HepG2 (cell line): ENCODE data around the gene PLXNA4. TPM values are rescaled to one million over a fixed set of nuclear protein-coding genes. Genes with fewer than 3 reads are reported as not detected.

Experiments used
- ATAC-seq: fragments of 200-7000 bp; cut with Tn5 transposase; 3 replicates; pipeline ENCODE4 v1.9.1; 2020; ENCODE audit warnings: mild to moderate bottlenecking, moderate library complexity
- BruUV-seq: library from RNA; stranded (reverse); fragments of 400-500 nt; replicated peaks from 2 replicates; lab custom pipeline; 2021; lab: Mats Ljungman, UMichigan
- CTCF ChIA-PET: fragments of 300-600 bp; formaldehyde crosslinking; extraction: SDS; loops from one replicate; lab custom pipeline; 2021; ENCODE audit warnings: low total read pairs, inconsistent platforms, low intra/inter-chr PET ratio; lab: Yijun Ruan, JAX
- POLR2A ChIA-PET: fragments of 350-600 bp; sonication (Branson Sonifier 250); formaldehyde crosslinking; loops from one replicate; lab custom pipeline; 2020; ENCODE audit warnings: antibody characterized with exemption, inconsistent platforms; lab: Yijun Ruan, JAX
- DNase-seq: peaks from one replicate; pipeline ENCODE4 v3.0.0-alpha.2; 2015; ENCODE audit warnings: low spot score
- FAIRE-seq: peaks from 3 replicates; lab custom pipeline; 2011; peaks lifted over from hg19 to GRCh38; lab: Jason Lieb, UNC
- H2AFZ ChIP-seq: one replicate; pipeline ENCODE4 v1.6.1; 2011; ENCODE audit warnings: low read length, inconsistent platforms
- H3K27ac ChIP-seq: fragments of 300-600 bp; 3 replicates; pipeline ENCODE4 v1.8.0; 2011; ENCODE audit warnings: mixed run types, mild to moderate bottlenecking, mixed read lengths, low read length, inconsistent platforms; ENCODE audit not compliant: insufficient read depth; ENCODE audit errors: extremely low read length
- H3K27me3 ChIP-seq, 2 experiments: fragments of 200-600 bp in 1 of 2; 2 replicates in 1 of 2; 3 replicates in 1 of 2; pipeline versions ENCODE4 v1.6.0 to v1.8.0; 2011; ENCODE audit warnings: low read length in 2 of 2, mild to moderate bottlenecking in 2 of 2, moderate library complexity in 2 of 2, inconsistent platforms in 1 of 2; ENCODE audit not compliant: insufficient read depth in 2 of 2, control insufficient read depth in 1 of 2
- H3K36me3 ChIP-seq, 2 experiments: fragments of 200-600 bp in 1 of 2; replicated peaks in 1 of 2; 2 replicates in 1 of 2; 3 replicates in 1 of 2; pipeline versions ENCODE4 v1.5.1 to v1.8.0; 2011; ENCODE audit warnings: low read length in 2 of 2, inconsistent platforms in 1 of 2; ENCODE audit not compliant: insufficient read depth in 2 of 2, control insufficient read depth in 1 of 2
- H3K4me1 ChIP-seq: 2 replicates; pipeline ENCODE4 v1.5.1; 2012; ENCODE audit warnings: low read length, inconsistent platforms; ENCODE audit not compliant: insufficient read depth
- H3K4me2 ChIP-seq: 2 replicates; pipeline ENCODE4 v1.6.0; 2011; ENCODE audit warnings: low read depth, low read length, inconsistent platforms
- H3K4me3 ChIP-seq, 3 experiments: fragments of 200-600 bp in 1 of 3; sonication (generic), shearing (Covaris generic) in 1 of 3; replicated peaks in 1 of 3; 2 replicates each; pipeline ENCODE4 v1.5.1; 2011 to 2016; ENCODE audit warnings: low read length in 3 of 3, inconsistent platforms in 2 of 3, low read depth in 2 of 3, mild to moderate bottlenecking in 2 of 3, control low read depth in 1 of 3, mixed read lengths in 1 of 3; ENCODE audit not compliant: insufficient read depth in 1 of 3
- H3K79me2 ChIP-seq: one replicate; pipeline ENCODE4 v1.6.1; 2011; ENCODE audit warnings: low read length, inconsistent platforms; ENCODE audit not compliant: insufficient read depth
- H3K9ac ChIP-seq: 2 replicates; pipeline ENCODE4 v1.6.0; 2011; ENCODE audit warnings: mild to moderate bottlenecking, low read depth, low read length, inconsistent platforms; ENCODE audit not compliant: insufficient read depth
- H3K9me3 ChIP-seq: 2 replicates; pipeline ENCODE4 v1.5.1; 2012; ENCODE audit warnings: mild to moderate bottlenecking, low read length
- H4K20me1 ChIP-seq: 2 replicates; pipeline ENCODE4 v1.6.0; 2011; ENCODE audit warnings: inconsistent platforms, mild to moderate bottlenecking, low read length, moderate library complexity; ENCODE audit not compliant: insufficient read depth
- BORCS8-MEF2B ChIP-seq: sonication (generic); formaldehyde crosslinking; IDR thresholded peaks from 2 replicates; pipeline ENCODE4 v1.8.0; 2022; ENCODE audit warnings: mild to moderate bottlenecking, missing genetic modification reagents
- JUNB ChIP-seq: sonication (generic); formaldehyde crosslinking; IDR thresholded peaks from 2 replicates; pipeline ENCODE4 v1.8.0; 2022; ENCODE audit warnings: missing genetic modification reagents, mild to moderate bottlenecking, borderline replicate concordance
- NCOR1 ChIP-seq: fragments of 200-600 bp; sonication (generic); IDR thresholded peaks from 2 replicates; pipeline ENCODE4 v1.7.0; 2017; ENCODE audit warnings: antibody characterized with exemption, low read length, borderline replicate concordance
- TFAP4 ChIP-seq: sonication (generic); IDR thresholded peaks from 2 replicates; pipeline ENCODE4 v1.6.1; 2016; ENCODE audit warnings: low read depth, borderline replicate concordance
- TFDP2 ChIP-seq: sonication (generic); formaldehyde crosslinking; IDR thresholded peaks from 2 replicates; pipeline ENCODE4 v1.4.0; 2020; ENCODE audit warnings: missing genetic modification reagents
- ZNF235 ChIP-seq: sonication (generic); formaldehyde crosslinking; IDR thresholded peaks from 2 replicates; pipeline ENCODE4 v1.8.1; 2023; ENCODE audit warnings: mild to moderate bottlenecking, missing genetic modification reagents, borderline replicate concordance
- ZNF660 ChIP-seq: sonication (generic); formaldehyde crosslinking; IDR thresholded peaks from 2 replicates; pipeline ENCODE4 v1.5.1; 2020; ENCODE audit warnings: mild to moderate bottlenecking, low read depth, missing genetic modification reagents, borderline replicate concordance
- ZNF782 ChIP-seq: sonication (generic); formaldehyde crosslinking; IDR thresholded peaks from 2 replicates; pipeline ENCODE4 v1.4.0; 2020; ENCODE audit warnings: missing genetic modification reagents, mild to moderate bottlenecking, borderline replicate concordance
- ZNF841 ChIP-seq: sonication (generic); formaldehyde crosslinking; IDR thresholded peaks from 2 replicates; pipeline ENCODE4 v1.8.1; 2023; ENCODE audit warnings: missing genetic modification reagents, borderline replicate concordance
- ZSCAN12 ChIP-seq: sonication (generic); formaldehyde crosslinking; IDR thresholded peaks from 2 replicates; pipeline ENCODE4 v1.9.0; 2021; ENCODE audit warnings: mild to moderate bottlenecking, missing genetic modification reagents
- WGBS: methylation state at CpG from one replicate; pipeline ENCODE4 v1.1.6; 2017; ENCODE audit warnings: low lambda C conversion rate; 5-methylcytosine and 5-hydroxymethylcytosine counted together
- in situ Hi-C: cut with HindIII; loops from 2 replicates; pipeline ENCODE4 v1.10.0; 2017; ENCODE audit warnings: low pct_unique_long_range_greater_than_20kb; ENCODE audit not compliant: extremely low pct_ligation_motif_present
- intact Hi-C: fragments of 100-400 bp; cut with micrococcal nuclease; formaldehyde crosslinking; loops from one replicate; pipeline ENCODE4 v1.10.0; 2022; ENCODE audit not compliant: unreplicated experiment
- polyA plus RNA-seq, 8 experiments: library from polyadenylated mRNA; depleted of rRNA in 3 of 8; stranded (reverse) in 7 of 8; unstranded in 1 of 8; fragments of >200 nt; fragmentation: Illumina TruSeq in 4 of 8; extraction: Trizol in 4 of 8; gene quantifications; 2 replicates each; pipeline versions ENCODE4 v1.2.1 to v1.2.3, GENCODE V29; 2011 to 2016; ENCODE audit warnings: low read depth in 4 of 8, missing spikeins in 1 of 8, mixed read lengths in 1 of 8; ENCODE audit not compliant: insufficient read depth in 1 of 8
- total RNA-seq, 5 experiments: library from RNA; depleted of rRNA; stranded (reverse); fragments of >200 nt; fragmentation: Illumina TruSeq; extraction: Trizol; gene quantifications; 2 replicates each; pipeline ENCODE4 v1.2.3, GENCODE V29; 2016; ENCODE audit warnings: low read depth in 1 of 5

PLXNA4 gene
- total and polyA plus RNA-seq, 2 of the 13 experiments (the other 11 are each of a cell fraction or from before 2014, with no cell fraction given): 0.01 to 0.04 TPM

GRCh38 chr7:132520591-132521280 is 55.5 kb downstream of the PLXNA4 start:
- Histone ChIP-seq H3K79me2 (no peaks in the 10 kb centered on the region), H2AFZ (no peak overlapping the region), H3K9ac (no peak overlapping the region), H3K36me3 (no peaks in the 10 kb centered on the region), H3K27ac (no peak overlapping the region), H3K4me3 (no peak overlapping the region), H3K4me2 (no peak overlapping the region), H4K20me1 (no peaks in the 10 kb centered on the region), H3K27me3 (no peaks in the 10 kb centered on the region), H3K4me1 (no peaks in the 10 kb centered on the region), H3K9me3 (no peaks in the 10 kb centered on the region)
- ATAC-seq (no peak), DNase-seq (no peak), FAIRE-seq (no peak)
- WGBS: 3% methylated on average over 7 of the region's 9 CpGs
- no TSS peak for BruUV-seq
- TF ChIP-seq ZNF841 (CRISPR knock-in tag): no peak
- no peak for TF ChIP-seq TFAP4
- intact Hi-C loops (no loop called here), in situ Hi-C loops (no loop called here)
- ChIA-PET POLR2A (no interaction called here), CTCF (no interaction called here)

GRCh38 chr7:132519936-132520335 is 56.3 kb downstream of the PLXNA4 start:
- H3K79me2 ChIP-seq: no peaks in the 10 kb centered on the region
- no TSS peak for BruUV-seq
- FAIRE-seq: no peak

More at GRCh38 chr7:132519936-132520335, 56.3 kb downstream of the PLXNA4 start:
- Histone ChIP-seq H3K4me2 (no peak overlapping the region), H3K4me1 (no peaks in the 10 kb centered on the region), H2AFZ (no peak overlapping the region), H3K9me3 (no peaks in the 10 kb centered on the region), H4K20me1 (no peaks in the 10 kb centered on the region), H3K36me3 (no peaks in the 10 kb centered on the region), H3K27me3 (no peaks in the 10 kb centered on the region), H3K27ac (no peak overlapping the region), H3K9ac (no peak overlapping the region), H3K4me3 (no peak overlapping the region)
- intact Hi-C loops: no loop called here
- no peak for DNase-seq
- in situ Hi-C loops: no loop called here
- WGBS: 0% methylated on average over 1 of the region's 1 CpG
- TF ChIP-seq TFDP2 (CRISPR knock-in tag) (no peak), ZNF235 (CRISPR knock-in tag) (no peak), ZNF660 (CRISPR knock-in tag) (no peak), ZNF782 (no peak), BORCS8-MEF2B (no peak), JUNB (CRISPR knock-in tag) (no peak), ZSCAN12 (CRISPR knock-in tag) (no peak), NCOR1 (no peak)
- ChIA-PET POLR2A (no interaction called here), CTCF (no interaction called here)
- no peak for ATAC-seq
